ENCODE data around the gene SPSB3. TPM values are rescaled to one million over a fixed set of nuclear protein-coding genes. Genes with fewer than 3 reads are reported as not detected.

Gene SPSB3
- total and polyA plus RNA-seq, 2 of the 13 experiments (the other 11 are each of a cell fraction or from before 2014, with no cell fraction given), result 13.2 to 21.9 TPM

GRCh38 chr16:1826691-1827573 is 44.6 kb upstream of the SPSB3 start, which contains the start of the genes FAHD1 and HAGH (continued):
- TF ChIP-seq ZNF414 (CRISPR knock-in tag; IDR thresholded peaks at IDR 0.05), result peak; percentile 92
- peak; percentile 95 for TF ChIP-seq ZSCAN21 (CRISPR knock-in tag; IDR thresholded peaks at IDR 0.05; ENCODE audit: borderline replicate concordance)
- no peak for TF ChIP-seq ARNT (IDR thresholded peaks at IDR 0.05)
- peak; percentile 73; the same call in 1 of the 2 replicates for TF ChIP-seq ZNF296 (CRISPR knock-in tag; conservative IDR thresholded peaks at IDR 0.05)
- peak; percentile 99 for TF ChIP-seq HDAC1 (CRISPR knock-in tag; IDR thresholded peaks at IDR 0.05)
- no peak for TF ChIP-seq ZNF264 (CRISPR knock-in tag; IDR thresholded peaks at IDR 0.05)
- TF ChIP-seq ZNF720 (CRISPR knock-in tag; IDR thresholded peaks at IDR 0.05), result no peak
- peak; percentile 89 for TF ChIP-seq ZNF329 (CRISPR knock-in tag; IDR thresholded peaks at IDR 0.05; ENCODE audit: low read depth)
- peak; percentile 82; the same call in 1 of the 2 replicates for TF ChIP-seq SNAPC5 (CRISPR knock-in tag; IDR thresholded peaks at IDR 0.05; ENCODE audit: borderline replicate concordance)
- peak; percentile 78 for TF ChIP-seq POLR2AphosphoS5 (IDR thresholded peaks at IDR 0.05; ENCODE audit: low read depth, low read length)
- TF ChIP-seq ZNF343 (CRISPR knock-in tag; IDR thresholded peaks at IDR 0.05), result peak; percentile 68; the same call in 1 of the 2 replicates
- TF ChIP-seq ZBTB4 (CRISPR knock-in tag; IDR thresholded peaks at IDR 0.05; ENCODE audit: borderline replicate concordance), result peak; percentile 85; the same call in 1 of the 2 replicates
- TF ChIP-seq BRF2 (CRISPR knock-in tag; IDR thresholded peaks at IDR 0.05), result peak; percentile 67; the same call in 1 of the 2 replicates
- TF ChIP-seq FOXA1 (IDR thresholded peaks at IDR 0.05), result no peak
- TF ChIP-seq FOXA1 (CRISPR knock-in tag; IDR thresholded peaks at IDR 0.05), result 0 out of 2 replicates have a peak, but pooled peaks have one; percentile 24
- TF ChIP-seq ZC3H4 (CRISPR knock-in tag; IDR thresholded peaks at IDR 0.05; ENCODE audit: borderline replicate concordance), result no peak
- TF ChIP-seq RBFOX2 (IDR thresholded peaks at IDR 0.05; ENCODE audit: low read depth, low read length), result peak; percentile 94
- TF ChIP-seq HBP1 (CRISPR knock-in tag; IDR thresholded peaks at IDR 0.05; ENCODE audit: low read depth), result peak; percentile 44; the same call in 1 of the 2 replicates
- peak; percentile 76; the same call in 1 of the 2 replicates for TF ChIP-seq KDM3A (CRISPR knock-in tag; IDR thresholded peaks at IDR 0.05; ENCODE audit: low read depth)
- peak; percentile 70 for TF ChIP-seq ZNF362 (CRISPR knock-in tag; IDR thresholded peaks at IDR 0.05; ENCODE audit: borderline replicate concordance)
- TF ChIP-seq ZNF567 (CRISPR knock-in tag; IDR thresholded peaks at IDR 0.05; ENCODE audit: borderline replicate concordance), result no peak
- peak; percentile 74 for TF ChIP-seq ARNT2 (CRISPR knock-in tag; IDR thresholded peaks at IDR 0.05; ENCODE audit: low read depth)

Measured in HepG2 (cell line).